Embryonic facial prominence (tissue), 1 donor: ENCODE results near the gene ZNF593OS.

Source experiments
- DNase-seq: peaks from one replicate; pipeline ENCODE4 v3.0.0-alpha.2; 2016; ENCODE audit errors: extremely low spot score

Gene ZNF593OS

GRCh38 chr1:26171084-26172072 is at the start of gene ZNF593OS:
Gene ZNF593OS (minus strand): TSS chr1:26171832. CDS start chr1:26171661, 171 bp downstream.
- no peak for DNase-seq

GRCh38 chr1:26221094-26221493 is 49.5 kb upstream of the ZNF593OS start:
- DNase-seq = no peak

- DNase-seq = no peak
These were observed 48.7 kb upstream of the ZNF593OS start for GRCh38 chr1:26220199-26220912.

GRCh38 chr1:26218906-26219494 is 47.4 kb upstream of the ZNF593OS start:
- DNase-seq = no peak

GRCh38 chr1:26215246-26215645 is 43.6 kb upstream of the ZNF593OS start:
- no peak for DNase-seq

- no peak for DNase-seq
These were observed 41.8 kb upstream of the ZNF593OS start for GRCh38 chr1:26213335-26213905.

DNA sequence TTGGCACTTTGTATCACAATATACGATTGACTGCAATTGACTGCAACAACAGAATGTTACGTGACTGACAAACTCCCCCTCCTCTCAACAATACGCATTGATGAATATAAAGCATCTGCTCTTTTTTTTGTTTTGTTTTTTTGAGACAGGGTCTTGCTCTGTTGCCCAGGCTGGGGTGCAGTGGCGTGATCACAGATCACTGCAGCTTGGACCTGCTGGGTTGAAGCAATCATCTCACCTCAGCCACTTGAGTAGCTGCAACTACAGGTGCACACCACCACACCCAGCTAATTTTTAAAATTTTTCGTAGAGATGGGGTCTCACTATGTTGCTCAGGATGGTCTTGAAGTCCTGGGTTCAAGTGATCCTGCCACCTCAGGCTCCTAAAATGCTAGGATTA is 41.1 kb upstream of the ZNF593OS start:
- no peak for DNase-seq

DNA sequence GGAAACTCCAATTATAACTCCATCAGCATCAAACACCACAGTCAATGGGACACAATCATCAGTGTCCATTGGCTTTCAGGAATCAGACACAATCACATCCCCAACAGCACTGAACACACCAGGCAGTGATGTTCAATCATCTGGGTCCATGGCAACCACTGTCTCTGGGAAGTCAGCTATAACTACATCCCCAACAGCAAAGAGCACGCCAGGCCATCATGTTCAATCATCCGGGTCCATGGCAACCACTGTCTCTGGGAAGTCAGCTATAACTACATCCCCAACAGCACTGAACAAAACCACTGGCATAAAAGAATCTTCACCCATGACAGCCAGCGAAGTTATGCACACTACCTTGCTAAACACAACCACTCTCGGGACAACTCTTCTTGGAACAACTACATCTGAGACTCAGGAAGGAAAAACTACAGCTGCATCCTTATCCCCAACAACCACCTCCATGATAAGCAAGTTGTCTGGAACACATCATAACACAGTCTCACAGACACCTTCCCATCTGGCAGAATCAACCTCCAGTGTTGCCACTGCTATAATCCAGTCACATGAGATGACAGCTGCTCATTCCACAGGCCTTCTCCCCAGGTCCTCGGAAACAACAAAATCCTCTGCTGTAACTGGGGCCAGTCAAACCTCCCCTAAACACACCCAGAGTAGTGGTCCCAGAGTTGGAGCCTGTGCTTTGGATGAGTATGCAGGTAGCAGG is 38.7 kb upstream of the ZNF593OS start:
- DNase-seq = no peak

DNA sequence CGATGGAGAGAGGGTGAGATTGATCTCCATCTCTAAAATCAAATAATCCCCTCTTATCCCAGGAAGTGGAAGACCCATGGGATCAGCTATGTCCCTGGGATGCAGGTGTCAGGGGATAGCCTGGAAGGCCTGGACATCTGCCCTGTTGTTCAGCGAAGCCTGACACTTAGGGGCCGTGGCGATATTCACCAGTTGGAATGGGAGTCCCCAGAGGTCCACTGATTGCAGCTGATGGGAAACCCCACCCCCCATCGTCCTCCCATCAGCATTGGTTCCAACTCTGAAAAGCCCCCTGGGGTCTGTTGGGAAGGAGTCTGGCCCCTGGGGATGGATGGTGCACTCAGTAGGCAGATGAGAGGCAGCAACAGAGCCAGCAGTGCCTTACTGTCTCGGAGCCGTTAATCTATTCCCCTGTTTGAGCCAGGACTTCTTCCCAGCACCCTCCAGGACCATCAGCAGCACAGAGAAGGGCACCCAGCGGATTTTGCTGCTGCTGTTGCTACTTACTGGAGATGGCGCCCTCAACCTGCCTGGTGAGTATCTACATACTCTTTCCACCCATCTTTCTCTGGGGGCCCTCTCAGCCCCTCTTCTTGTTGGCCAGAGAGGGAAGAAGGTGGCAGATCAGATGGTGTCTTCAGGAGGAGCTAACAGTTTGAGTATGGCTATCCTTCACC is 32.1 kb upstream of the ZNF593OS start:
- DNase-seq = no peak

DNA sequence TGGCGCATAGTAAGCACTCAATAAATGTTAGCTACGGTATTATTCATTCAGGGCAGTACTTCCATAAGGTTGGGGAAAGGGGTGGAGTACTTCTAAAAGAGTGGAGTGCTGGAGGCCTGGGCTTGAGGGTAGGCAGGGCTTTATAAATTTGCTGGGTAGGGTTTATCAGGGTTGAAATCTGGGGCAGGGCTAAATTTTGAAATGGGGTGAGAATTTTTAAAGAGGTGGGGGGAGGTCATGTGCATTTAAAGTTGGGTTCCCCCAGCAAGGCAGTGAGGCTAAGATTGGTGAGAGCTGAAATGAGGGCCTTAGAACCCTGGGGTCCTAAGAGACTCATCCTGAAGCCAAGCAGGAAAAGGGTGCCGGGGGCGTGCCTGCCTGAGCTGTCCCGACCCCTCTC is 28.8 kb upstream of the ZNF593OS start:
- DNase-seq = no peak

GRCh38 chr1:26197813-26198212 is 26.2 kb upstream of the ZNF593OS start:
- no peak for DNase-seq

DNA sequence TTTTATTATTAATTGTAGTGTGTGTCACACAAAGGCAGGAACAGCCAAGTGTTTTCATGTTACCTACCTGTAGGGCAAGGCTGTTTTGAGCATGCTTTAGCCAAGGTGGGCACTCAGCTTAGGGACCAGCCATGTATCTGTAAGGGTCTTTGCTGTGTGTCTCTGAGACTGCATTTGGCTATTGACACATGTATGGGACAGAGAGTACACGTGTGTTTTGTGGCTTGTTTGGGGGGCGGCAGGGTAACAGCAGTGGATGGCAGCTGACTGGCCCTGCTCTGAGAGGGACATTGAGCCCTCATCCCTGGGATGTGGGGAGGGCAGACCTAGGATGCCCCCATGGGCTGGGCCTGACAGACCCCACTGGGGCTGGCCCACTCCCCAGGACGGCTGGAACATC is 25.7 kb upstream of the ZNF593OS start:
- DNase-seq = no peak

GRCh38 chr1:26195805-26196204 is 24.2 kb upstream of the ZNF593OS start:
- DNase-seq = no peak

GRCh38 chr1:26191739-26192138 is 20.1 kb upstream of the ZNF593OS start:
- DNase-seq = no peak

- no peak for DNase-seq
These were observed 18.8 kb upstream of the ZNF593OS start, which contains the start of gene CATSPER4 for GRCh38 chr1:26190373-26190987. Gene CATSPER4 (plus strand): TSS chr1:26190602. CDS start chr1:26190628, 26 bp downstream.

- DNase-seq = no peak
These were observed 18.2 kb upstream of the ZNF593OS start for GRCh38 chr1:26189751-26190275.

DNA sequence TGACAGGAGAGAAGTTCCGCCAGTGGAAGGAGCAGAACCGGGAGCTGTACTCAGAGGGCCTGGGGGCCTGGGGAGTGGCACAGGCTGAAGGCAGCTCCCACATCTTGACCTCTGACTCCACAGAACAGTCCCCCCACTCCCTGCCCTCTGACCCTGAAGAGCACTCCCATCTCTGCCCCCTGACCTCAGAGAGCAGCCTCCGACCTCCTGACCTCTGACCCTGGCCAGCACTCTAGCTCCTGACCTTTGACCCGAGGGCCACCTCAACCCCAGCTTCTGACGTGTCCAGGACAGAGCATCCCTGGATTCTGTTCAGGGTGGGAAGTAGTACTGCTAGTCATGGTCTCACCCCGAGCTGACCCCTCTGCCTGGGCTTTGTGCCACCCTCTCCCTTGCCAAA is 17.7 kb upstream of the ZNF593OS start:
- DNase-seq = no peak

GRCh38 chr1:26188477-26188876 is 16.8 kb upstream of the ZNF593OS start:
- DNase-seq = no peak

- no peak for DNase-seq
These were observed 16.2 kb upstream of the ZNF593OS start for GRCh38 chr1:26187882-26188281.

DNA sequence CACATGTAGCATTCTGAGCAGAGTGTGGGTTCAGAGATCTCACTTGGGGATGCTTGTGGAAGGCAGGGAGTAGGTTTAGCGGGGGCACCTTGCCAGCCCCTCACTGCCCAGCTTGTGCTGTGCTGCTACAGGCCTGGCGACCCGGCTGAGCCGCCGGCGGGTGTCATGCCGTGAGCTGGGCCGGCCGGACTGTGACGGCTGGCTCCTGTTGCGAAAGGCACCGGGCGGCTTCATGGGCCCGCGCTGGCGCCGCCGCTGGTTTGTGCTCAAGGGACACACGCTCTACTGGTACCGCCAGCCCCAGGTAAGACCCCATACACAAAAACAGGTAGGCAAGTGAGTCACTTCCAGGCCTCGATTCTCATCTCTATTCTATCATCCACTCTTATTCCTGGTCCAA is 13.3 kb upstream of the ZNF593OS start:
- DNase-seq = no peak
